ENCODE results near the gene EVX2. TPM values are rescaled to one million over a fixed set of nuclear protein-coding genes. Genes with fewer than 3 reads are reported as not detected.

The EVX2 gene
- total RNA-seq, 4 donors from 2014 or later = not detected

GRCh38 chr2:176063958-176064357 is 19.8 kb downstream of the EVX2 start:
- H3K4me1 ChIP-seq = peaks cover 0 to 15% (median 0%) of the 10 kb centered on the region in 4 donors
- DNase-seq = no peak
- no peak overlapping the region for H3K4me3 ChIP-seq
- H3K9me3 ChIP-seq = no peaks in the 10 kb centered on the region
- H3K27ac ChIP-seq = no peak overlapping the region
- H3K27me3 ChIP-seq = peaks cover 0 to 26% of the 10 kb centered on the region in 2 donors
- no peaks in the 10 kb centered on the region for H3K36me3 ChIP-seq
- TF ChIP-seq POLR2A (IDR thresholded peaks at IDR 0.05) (no peak), CTCF (IDR thresholded peaks at IDR 0.05) (no peak)

- no peak for TF ChIP-seq POLR2A (IDR thresholded peaks at IDR 0.05)
- TF ChIP-seq CTCF (IDR thresholded peaks at IDR 0.05) = no peak
- Histone ChIP-seq H3K27me3 (no peaks in the 10 kb centered on the region), H3K36me3 (no peaks in the 10 kb centered on the region), H3K9me3 (no peaks in the 10 kb centered on the region), H3K4me3 (no peak overlapping the region), H3K4me1 (no peaks in the 10 kb centered on the region), H3K27ac (no peak overlapping the region)
- no peak for DNase-seq
Observed at GRCh38 chr2:176056406-176056805, 27.4 kb downstream of the EVX2 start.

GRCh38 chr2:176039375-176039774 is 44.4 kb downstream of the EVX2 start:
- TF ChIP-seq CTCF (IDR thresholded peaks at IDR 0.05) (no peak), POLR2A (IDR thresholded peaks at IDR 0.05) (no peak)
- Histone ChIP-seq H3K27ac (no peak overlapping the region), H3K27me3 (no peaks in the 10 kb centered on the region), H3K4me3 (no peak overlapping the region), H3K4me1 (no peaks in the 10 kb centered on the region), H3K36me3 (no peaks in the 10 kb centered on the region), H3K9me3 (no peaks in the 10 kb centered on the region)
- no peak for DNase-seq

- Histone ChIP-seq H3K27me3 (no peaks in the 10 kb centered on the region), H3K36me3 (no peaks in the 10 kb centered on the region), H3K27ac (no peak overlapping the region), H3K4me3 (no peak overlapping the region), H3K4me1 (no peaks in the 10 kb centered on the region), H3K9me3 (no peaks in the 10 kb centered on the region)
- no peak for TF ChIP-seq CTCF (IDR thresholded peaks at IDR 0.05)
- no peak for TF ChIP-seq POLR2A (IDR thresholded peaks at IDR 0.05)
- DNase-seq = no peak
Observed at GRCh38 chr2:176038694-176039093, 45.1 kb downstream of the EVX2 start.

GRCh38 chr2:176035013-176035691 is 48.6 kb downstream of the EVX2 start:
- Histone ChIP-seq H3K4me3 (no peak overlapping the region), H3K27ac (no peak overlapping the region), H3K36me3 (no peaks in the 10 kb centered on the region), H3K4me1 (no peaks in the 10 kb centered on the region), H3K27me3 (no peaks in the 10 kb centered on the region), H3K9me3 (no peaks in the 10 kb centered on the region)
- DNase-seq = no peak
- TF ChIP-seq CTCF (IDR thresholded peaks at IDR 0.05) (no peak), POLR2A (IDR thresholded peaks at IDR 0.05) (no peak)

DNA sequence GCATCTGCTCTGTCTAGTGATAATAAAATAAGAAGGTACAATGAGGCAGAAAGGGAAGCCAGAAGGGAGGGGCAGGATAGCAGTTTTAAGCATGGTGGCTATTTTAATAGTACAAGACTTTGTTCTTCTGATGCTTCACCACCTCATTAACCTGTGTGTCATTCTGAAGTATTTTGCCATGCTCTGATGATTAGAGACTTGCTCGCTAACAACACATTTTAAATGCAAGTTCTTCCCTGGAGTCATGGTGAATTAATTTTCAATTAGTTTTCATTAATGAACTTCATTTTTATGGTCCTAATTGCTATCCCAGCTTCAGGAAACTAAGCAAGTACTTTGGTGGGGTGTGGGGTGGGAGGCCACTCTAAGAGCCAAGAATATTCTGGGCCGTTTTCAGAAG is 56.0 kb downstream of the EVX2 start:
- H3K36me3 ChIP-seq = no peaks in the 10 kb centered on the region
- no peaks in the 10 kb centered on the region for H3K9me3 ChIP-seq
- no peaks in the 10 kb centered on the region for H3K27me3 ChIP-seq
- H3K4me1 ChIP-seq = no peaks in the 10 kb centered on the region
- no peak for DNase-seq
- TF ChIP-seq CTCF (IDR thresholded peaks at IDR 0.05) (no peak), POLR2A (IDR thresholded peaks at IDR 0.05) (no peak)
- H3K4me3 ChIP-seq = no peak overlapping the region
- no peak overlapping the region for H3K27ac ChIP-seq

All from Peyer's patch (tissue), 4 donors.